AG09309 (cell line): ENCODE data around the gene SELENOH.
"Not testable (repeated sequence)": the region's sequence is repeated elsewhere in the genome, so short reads cannot be mapped to it uniquely, and the experiment has no call there.

Experiments
- DNase-seq: peaks from one replicate; pipeline ENCODE4 v3.0.0-alpha.2; 2010; ENCODE audit warnings: low read depth
- H3K4me3 ChIP-seq: 2 replicates; pipeline ENCODE4 v1.5.1; 2011; ENCODE audit warnings: mild to moderate bottlenecking, low read depth, low read length, moderate library complexity; ENCODE audit not compliant: control insufficient read depth
- CTCF ChIP-seq: IDR thresholded peaks from 2 replicates; pipeline ENCODE4 v1.5.1; 2011; ENCODE audit warnings: mild to moderate bottlenecking, low read depth, low read length, inconsistent platforms; ENCODE audit not compliant: insufficient read depth, control insufficient read depth; ENCODE audit errors: missing control alignments

The SELENOH gene

DNA sequence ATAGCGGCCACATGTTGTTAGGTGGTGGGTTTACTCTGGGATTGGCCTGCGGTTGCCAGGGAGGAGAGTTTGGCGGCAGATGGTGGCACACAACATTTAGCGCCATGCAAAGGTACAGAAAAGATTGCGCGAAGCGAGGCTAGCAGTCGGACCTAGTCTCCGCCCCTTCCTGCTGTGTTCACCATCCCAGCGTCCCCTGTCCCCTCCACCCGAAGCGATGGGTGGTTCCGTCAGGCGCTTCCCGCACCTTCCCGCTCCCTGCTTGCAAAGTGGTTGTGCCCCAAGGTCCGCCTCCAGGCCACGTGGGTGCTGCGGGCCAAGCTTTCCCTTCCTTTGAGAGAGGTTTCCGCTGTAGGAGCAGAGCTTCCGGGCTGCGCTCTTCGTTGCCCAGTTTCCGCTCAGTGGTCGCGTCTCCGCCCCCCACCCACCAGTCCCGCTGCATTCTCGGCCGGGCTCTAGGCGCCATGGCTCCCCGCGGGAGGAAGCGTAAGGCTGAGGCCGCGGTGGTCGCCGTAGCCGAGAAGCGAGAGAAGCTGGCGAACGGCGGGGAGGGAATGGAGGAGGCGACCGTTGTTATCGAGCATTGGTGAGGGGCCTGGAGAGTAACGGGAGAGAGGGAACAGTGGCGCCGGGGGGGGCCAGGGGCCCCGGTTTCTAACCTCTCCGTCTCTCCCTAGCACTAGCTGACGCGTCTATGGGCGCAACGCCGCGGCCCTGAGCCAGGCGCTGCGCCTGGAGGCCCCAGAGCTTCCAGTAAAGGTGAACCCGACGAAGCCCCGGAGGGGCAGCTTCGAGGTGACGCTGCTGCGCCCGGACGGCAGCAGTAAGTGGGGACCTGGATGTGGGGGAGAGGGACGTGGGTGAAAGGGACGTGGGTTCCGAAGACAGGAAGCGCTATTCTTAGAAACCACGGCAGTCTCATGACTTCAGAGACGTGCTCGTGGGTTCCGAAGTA, at the start of gene SELENOH:
TSS of gene SELENOH (plus strand) at position 360 of the 955 bp plus-strand sequence. CDS start at position 465, 105 bp downstream.
- TF ChIP-seq CTCF, result no peak
- DNase-seq, result peak; percentile 91
- peak within 1 kb of the TSS; percentile 68 for H3K4me3 ChIP-seq

- DNase-seq, result no peak
- TF ChIP-seq CTCF, result no peak
- H3K4me3 ChIP-seq, result no peak overlapping the region
These were observed 42.4 kb upstream of the SELENOH start for GRCh38 chr11:57698843-57699365.

DNA sequence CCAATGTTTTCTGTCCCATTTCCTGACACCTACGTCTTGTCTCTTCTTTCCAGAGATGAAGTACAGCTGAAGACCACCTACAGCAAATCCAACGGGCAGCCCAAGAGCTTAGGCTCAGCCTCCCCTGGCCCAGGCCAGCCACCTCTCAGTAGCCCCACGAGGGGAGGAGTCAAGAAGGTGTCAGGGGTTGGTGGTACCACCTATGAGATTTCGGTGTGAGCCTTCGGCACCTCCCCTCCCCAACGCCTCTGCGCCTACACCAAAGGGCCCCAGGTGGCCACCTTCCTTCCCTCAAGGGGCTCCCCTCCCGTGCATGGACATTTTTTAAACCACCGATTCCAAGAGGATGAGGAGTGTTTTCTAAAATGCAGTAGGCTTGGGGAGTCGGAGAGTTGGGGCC, 41.5 kb upstream of the SELENOH start:
- H3K4me3 ChIP-seq, result no peak overlapping the region
- no peak for TF ChIP-seq CTCF
- DNase-seq, result no peak

GRCh38 chr11:57700425-57700824, 40.9 kb upstream of the SELENOH start:
- H3K4me3 ChIP-seq, result no peak overlapping the region
- DNase-seq, result no peak
- no peak for TF ChIP-seq CTCF

DNA sequence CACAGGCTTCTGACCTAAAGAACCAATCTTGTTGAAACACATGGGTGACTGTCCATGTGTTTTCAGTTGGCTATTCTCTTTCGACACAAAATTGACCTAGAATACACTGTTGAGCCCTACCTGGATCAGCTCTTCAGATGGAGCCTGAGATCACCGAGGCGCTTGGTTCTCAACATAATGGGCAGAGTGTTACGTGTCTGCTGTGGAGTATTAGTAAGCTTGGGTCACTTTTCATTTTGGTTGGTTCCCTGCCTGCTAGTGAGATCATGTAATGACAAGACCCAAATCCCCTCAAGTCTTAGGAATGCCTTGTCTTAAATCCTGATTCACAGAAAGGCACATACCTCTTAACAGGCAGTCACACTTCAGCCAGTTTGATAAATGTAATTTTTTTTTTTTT, 38.0 kb upstream of the SELENOH start:
- no peak for TF ChIP-seq CTCF
- H3K4me3 ChIP-seq, result no peak overlapping the region
- no peak for DNase-seq

- no peak for DNase-seq
- no peak for TF ChIP-seq CTCF
- no peak overlapping the region for H3K4me3 ChIP-seq
These were observed 36.4 kb upstream of the SELENOH start for GRCh38 chr11:57704932-57705331.

DNA sequence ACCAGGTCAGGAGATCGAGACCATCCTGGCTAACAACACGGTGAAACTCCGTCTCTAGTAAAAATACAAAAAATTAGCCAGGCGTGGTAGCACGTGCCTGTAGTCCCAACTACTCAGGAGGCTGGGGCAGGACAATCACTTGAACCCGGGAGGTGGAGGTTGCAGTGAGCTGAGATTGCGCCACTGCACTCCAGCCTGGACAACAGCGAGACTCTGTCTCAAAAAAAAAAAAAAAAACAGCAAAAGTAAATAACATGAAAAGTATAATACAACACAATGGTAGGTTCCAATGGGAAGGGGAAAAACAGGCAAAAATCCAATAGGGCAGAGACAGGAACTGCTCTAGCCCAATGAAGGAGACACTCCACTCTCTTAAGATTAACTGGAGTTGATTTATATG, 35.9 kb upstream of the SELENOH start:
- H3K4me3 ChIP-seq, DNase-seq: not testable (repeated sequence)
